Measurements from ENCODE around the gene USP50.

DNA sequence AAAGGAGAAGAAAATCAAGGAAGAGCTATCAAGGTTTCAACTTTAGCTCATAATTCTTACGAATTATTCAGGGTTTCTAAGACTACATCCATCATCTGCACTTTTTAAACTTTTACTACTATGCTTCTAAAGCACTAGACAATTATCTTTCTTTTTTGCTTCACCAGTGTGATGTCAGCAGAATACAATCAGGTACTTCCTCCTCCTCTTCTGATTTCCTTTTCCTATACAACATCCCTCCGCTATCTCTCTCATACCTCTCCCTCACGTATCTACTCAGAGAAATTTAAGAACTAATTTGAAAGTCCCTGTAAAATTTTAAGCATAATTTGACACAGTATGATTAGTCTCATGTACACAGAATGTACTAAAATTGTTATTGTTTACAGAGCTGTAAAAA, 47.3 kb upstream of the USP50 start:
- TF ChIP-seq, protein P1, sequence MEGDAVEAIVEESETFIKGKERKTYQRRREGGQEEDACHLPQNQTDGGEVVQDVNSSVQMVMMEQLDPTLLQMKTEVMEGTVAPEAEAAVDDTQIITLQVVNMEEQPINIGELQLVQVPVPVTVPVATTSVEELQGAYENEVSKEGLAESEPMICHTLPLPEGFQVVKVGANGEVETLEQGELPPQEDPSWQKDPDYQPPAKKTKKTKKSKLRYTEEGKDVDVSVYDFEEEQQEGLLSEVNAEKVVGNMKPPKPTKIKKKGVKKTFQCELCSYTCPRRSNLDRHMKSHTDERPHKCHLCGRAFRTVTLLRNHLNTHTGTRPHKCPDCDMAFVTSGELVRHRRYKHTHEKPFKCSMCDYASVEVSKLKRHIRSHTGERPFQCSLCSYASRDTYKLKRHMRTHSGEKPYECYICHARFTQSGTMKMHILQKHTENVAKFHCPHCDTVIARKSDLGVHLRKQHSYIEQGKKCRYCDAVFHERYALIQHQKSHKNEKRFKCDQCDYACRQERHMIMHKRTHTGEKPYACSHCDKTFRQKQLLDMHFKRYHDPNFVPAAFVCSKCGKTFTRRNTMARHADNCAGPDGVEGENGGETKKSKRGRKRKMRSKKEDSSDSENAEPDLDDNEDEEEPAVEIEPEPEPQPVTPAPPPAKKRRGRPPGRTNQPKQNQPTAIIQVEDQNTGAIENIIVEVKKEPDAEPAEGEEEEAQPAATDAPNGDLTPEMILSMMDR (IDR thresholded peaks at IDR 0.05) = no peak
- no peak for TF ChIP-seq POLR2A (IDR thresholded peaks at IDR 0.05; ENCODE audit: low read depth)
